T1000 (cell line): ENCODE results near the gene KIFBP.
"Not testable (repeated sequence)": the region's sequence is repeated elsewhere in the genome, so short reads cannot be mapped to it uniquely, and the experiment has no call there.

Experiments used
- DNase-seq: peaks from one replicate; lab custom pipeline; 2025; ENCODE audit warnings: mixed read lengths; lab: John Stamatoyannopoulos, UW

Gene KIFBP

DNA sequence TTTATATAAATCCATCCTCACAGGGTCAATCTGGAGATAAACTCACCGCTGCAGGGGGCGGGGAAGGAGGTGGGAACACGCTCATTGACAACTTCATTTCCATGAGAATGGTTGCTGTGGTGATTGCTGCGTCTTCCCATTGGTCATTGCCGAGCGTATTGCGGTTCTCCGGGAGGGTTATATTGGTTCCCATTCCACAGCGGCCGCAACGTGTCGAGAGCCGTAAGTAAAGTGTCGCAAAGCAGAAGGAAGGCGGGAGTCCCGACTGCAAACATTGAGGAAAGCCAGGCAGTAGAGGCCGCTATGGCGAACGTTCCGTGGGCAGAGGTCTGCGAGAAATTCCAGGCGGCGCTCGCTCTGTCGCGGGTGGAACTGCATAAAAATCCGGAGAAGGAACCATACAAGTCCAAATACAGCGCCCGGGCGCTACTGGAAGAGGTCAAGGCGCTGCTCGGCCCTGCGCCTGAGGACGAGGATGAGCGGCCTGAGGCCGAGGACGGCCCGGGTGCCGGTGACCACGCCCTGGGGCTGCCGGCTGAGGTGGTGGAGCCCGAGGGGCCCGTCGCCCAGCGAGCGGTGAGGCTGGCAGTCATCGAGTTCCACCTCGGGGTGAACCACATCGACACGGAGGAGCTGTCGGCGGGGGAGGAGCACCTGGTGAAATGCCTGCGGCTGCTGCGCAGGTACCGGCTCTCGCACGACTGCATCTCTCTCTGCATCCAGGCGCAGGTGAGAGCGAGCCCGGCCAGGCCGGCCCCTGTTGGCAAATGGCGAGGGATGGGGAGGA lies at the start of gene KIFBP:
KIFBP (plus strand) TSS at position 274 of the 787 bp plus-strand sequence; CDS start at position 304, 30 bp downstream.
- DNase-seq = peak; percentile 91

DNA sequence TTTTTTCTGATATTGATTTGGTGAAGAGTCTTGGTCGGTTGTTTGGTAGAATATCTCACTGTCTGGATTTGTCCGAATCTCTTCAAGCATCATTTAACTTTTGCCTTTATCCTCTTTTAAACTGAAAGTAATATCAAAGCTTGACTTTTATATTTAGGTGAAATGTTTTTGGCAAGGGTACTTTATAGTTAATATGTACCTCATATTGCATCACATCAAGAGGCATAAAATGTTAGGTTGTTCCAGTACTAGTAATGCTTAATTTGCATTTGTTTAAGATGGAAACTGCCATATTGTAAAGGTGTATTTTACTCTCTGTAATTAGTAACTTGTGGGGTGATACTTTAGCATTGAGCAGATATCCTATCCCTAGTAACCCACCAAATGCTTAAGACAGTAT lies 49.7 kb upstream of the KIFBP start:
- DNase-seq = no peak

DNA sequence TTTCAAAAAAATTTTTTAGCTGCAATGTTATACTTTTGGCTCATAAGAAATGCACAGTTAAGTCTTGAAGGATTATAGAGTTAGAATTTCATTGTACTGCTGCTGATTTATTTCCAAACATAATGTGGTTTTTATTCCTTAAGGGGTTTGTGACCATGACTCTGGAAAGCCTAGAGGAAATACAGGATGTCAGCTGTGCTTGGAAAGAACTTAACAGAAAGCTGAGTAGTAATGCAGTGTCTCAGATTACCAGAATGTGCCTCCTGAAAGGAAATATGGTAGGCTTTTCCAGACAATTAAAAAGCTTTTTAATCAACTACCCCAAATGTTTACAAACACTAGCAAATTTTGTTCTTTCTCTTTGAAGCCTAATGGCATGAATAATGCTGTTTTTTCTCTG lies 47.7 kb upstream of the KIFBP start:
- not testable (repeated sequence) for DNase-seq

GRCh38 chr10:68950598-68950997 lies 38.0 kb upstream of the KIFBP start:
- DNase-seq = no peak

- DNase-seq = no peak
These were observed 33.7 kb upstream of the KIFBP start for GRCh38 chr10:68954904-68955303.

DNA sequence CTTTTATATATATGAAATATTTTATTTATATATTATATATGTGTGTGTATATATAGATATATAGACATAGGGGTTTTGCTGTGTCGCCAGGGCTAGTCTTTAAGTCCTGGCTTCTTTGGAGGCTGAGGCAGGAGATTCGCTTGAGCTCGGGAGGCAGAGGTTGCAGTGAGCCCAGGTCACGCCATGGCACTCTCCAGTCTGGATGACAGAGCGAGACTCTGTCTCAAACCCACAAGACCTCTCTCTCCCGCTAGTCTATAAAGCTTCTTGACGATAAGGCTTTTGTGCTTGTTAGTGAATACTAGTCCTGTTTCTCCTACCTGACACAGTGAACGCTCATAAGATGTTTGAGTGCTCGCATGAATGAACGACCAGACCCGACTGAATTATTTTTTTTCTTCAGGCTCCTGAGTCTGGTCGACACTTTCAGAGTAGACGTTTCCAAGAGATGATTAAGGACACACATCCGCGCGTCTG lies 33.2 kb upstream of the KIFBP start:
- DNase-seq = no peak

GRCh38 chr10:68955832-68956532 lies 32.6 kb upstream of the KIFBP start, which contains the start of gene DDX21:
DDX21 (plus strand) TSS chr10:68956170; CDS start chr10:68956226, 56 bp downstream.
- peak; percentile 68 for DNase-seq

- DNase-seq = no peak
These were observed 31.4 kb upstream of the KIFBP start for GRCh38 chr10:68957284-68957615.

DNA sequence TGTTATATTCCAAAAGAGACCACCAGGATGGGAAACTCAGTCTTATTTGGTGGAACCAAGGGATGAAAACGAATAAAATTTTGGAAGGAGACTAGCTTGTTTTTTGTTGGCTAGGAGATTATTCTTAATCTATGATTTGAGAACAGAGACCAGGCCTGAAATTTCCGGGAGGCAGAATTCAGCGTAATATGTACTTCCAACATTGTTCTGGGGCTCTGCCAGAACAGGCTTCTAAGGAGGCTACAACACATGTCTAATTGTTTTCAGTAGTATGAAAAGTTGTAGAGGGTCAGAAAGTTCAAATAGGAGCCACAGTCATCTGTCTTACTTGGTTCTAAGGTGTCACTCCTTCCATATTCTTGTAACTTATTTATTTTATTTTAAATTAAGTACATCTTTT lies 30.9 kb upstream of the KIFBP start:
- no peak for DNase-seq

- no peak for DNase-seq
These were observed 28.7 kb upstream of the KIFBP start for GRCh38 chr10:68959695-68960527.

GRCh38 chr10:68963151-68963550 lies 25.5 kb upstream of the KIFBP start:
- no peak for DNase-seq

GRCh38 chr10:68973975-68974374 lies 14.6 kb upstream of the KIFBP start:
- no peak for DNase-seq

- not testable (repeated sequence) for DNase-seq
These were observed 12.6 kb upstream of the KIFBP start for GRCh38 chr10:68975936-68976473.

GRCh38 chr10:68979738-68980137 lies 8.9 kb upstream of the KIFBP start:
- not testable (repeated sequence) for DNase-seq

GRCh38 chr10:68981074-68981473 lies 7.5 kb upstream of the KIFBP start:
- no peak for DNase-seq

DNA sequence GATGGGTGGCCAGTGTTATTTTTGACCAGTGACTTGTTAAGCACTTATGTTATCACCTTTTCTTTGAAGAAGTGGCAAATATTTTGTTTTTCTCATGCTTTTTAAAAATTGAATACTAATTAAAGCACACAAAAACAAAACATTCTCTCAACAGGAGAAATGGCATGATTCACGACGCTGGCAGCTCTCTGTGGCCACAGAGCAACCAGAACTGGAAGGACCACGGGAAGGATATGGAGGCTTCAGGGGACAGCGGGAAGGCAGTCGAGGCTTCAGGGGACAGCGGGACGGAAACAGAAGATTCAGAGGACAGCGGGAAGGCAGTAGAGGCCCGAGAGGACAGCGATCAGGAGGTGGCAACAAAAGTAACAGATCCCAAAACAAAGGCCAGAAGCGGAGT lies 6.2 kb upstream of the KIFBP start:
- no peak for DNase-seq

DNA sequence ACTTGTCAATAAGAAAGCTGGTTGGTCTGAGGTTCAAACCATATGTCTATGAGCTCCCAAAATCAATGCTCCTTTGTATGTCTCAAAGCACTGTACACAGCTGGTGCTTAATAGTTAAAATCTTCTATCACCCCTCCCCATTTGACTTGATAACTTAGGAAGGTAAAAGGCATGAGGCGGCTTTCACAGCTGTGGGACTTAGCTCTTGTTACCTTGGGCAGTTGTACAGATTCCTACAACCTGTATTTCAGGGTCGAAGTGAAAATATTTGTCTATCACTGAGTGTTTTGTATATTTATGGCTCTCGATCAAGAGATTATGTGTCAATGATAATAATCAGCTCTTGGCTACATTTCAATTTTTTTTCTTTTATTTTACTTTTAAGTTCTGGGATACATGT lies 992 bp upstream of the KIFBP start:
- no peak for DNase-seq

- DNase-seq = no peak
These were observed 851 bp downstream of the KIFBP start for GRCh38 chr10:68989317-68989990.

GRCh38 chr10:68992636-68993440 lies 4.2 kb downstream of the KIFBP start:
- DNase-seq = no peak

DNA sequence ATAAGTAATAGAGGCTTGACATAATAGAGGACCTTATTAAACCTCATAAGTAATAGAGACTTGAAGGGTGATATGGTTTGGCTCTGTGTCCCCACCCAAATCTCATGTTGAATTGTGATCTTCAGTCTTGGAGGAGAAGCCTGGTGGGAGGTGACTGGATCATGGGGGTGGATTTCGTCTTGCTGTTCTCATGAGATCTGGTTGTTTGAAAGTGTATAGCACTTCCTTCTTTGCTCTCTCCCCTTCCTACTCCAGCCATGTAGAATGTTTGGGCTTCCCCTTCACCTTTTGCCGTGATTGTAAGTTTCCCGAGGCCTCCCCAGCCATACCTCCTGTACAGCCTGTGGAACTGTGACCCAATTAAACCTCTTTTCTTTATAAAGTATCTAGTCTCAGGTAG lies 8.6 kb downstream of the KIFBP start:
- DNase-seq = no peak

DNA sequence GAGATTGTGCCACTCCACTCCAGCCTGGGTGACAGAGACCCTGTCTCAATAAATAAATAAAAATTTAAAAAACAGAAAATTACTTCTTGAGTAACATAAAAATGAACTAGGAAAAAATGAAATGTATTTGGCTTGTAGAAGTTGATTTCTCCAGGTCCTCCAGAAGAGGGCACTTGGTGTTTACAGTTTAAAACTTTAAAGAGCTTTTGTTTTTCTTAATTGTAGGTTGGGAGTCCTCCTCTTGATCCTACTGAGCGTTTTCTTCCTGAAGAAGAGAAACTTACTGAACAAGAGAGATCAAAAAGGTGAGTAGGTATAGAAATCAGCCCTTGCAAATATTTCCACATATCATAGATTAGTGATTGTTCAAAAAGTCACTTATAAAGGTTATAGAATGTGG lies 16.2 kb downstream of the KIFBP start:
- DNase-seq = no peak
